ENCODE measurements around the gene RBMS1.

The RBMS1 gene, protein sequence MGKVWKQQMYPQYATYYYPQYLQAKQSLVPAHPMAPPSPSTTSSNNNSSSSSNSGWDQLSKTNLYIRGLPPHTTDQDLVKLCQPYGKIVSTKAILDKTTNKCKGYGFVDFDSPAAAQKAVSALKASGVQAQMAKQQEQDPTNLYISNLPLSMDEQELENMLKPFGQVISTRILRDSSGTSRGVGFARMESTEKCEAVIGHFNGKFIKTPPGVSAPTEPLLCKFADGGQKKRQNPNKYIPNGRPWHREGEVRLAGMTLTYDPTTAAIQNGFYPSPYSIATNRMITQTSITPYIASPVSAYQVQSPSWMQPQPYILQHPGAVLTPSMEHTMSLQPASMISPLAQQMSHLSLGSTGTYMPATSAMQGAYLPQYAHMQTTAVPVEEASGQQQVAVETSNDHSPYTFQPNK

DNA sequence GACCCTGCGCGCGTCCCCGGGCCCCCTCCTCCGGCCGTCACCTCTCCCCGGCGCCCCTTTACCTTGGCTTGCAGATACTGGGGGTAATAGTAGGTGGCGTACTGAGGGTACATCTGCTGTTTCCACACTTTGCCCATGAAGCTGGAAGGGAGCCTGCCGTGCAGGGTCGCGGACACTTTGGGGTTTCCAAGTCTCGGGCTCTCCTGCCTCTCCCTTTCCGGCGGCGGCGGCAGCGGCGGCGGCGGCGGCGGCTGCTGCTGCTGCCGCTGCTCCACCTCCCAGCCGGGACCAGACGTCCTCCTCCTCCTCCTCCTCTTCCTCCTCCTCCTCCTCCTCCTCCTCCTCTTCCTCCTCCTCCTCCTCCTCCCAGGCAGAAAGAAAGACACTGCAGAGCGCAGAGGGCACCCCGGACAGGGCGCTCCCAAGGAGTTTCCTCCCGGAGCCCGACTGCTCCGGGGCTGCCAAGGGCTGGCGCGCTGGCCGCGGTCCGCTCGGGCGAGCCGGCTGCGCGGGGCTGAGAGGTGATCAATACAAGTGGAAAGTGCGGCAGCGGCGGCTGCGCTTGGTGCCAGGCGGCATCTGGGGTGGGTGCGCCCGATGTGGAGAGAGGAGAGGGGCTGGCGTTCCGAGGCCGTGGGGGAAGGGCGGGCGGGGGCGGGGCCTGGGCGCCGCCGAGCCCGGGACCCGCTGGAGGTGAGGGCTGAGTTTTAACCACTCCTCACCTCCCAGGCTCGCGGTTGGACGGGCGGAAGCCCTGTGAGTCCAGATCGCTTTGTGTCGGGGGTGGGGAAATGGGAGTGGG, at the start of gene RBMS1:
RBMS1 (minus strand) TSS at position 581 of the 802 bp plus-strand sequence; CDS start at position 137, 444 bp downstream.
- peak within 1 kb of the TSS; percentile 89 to 90 for H3K4me3 Mint-ChIP-seq
- no peaks in the 10 kb centered on the region for H3K9me3 Mint-ChIP-seq
- H3K27ac Mint-ChIP-seq, result peak within 1 kb of the TSS; percentile 94 to 96
- H3K27me3 Mint-ChIP-seq, result no peaks in the 10 kb centered on the region
- H3K4me1 Mint-ChIP-seq, result peaks cover 45% of the 10 kb centered on the region
- ATAC-seq (peak; percentile 52), DNase-seq (peak; percentile 53 to 62)

- H3K27ac Mint-ChIP-seq, result no peak overlapping the region
- H3K9me3 Mint-ChIP-seq, result peaks cover 0 to 4% of the 10 kb centered on the region in 2 donors
- H3K4me3 Mint-ChIP-seq, result no peak overlapping the region
- DNase-seq (no peak), ATAC-seq (no peak)
- no peaks in the 10 kb centered on the region for H3K4me1 Mint-ChIP-seq
- H3K27me3 Mint-ChIP-seq, result no peaks in the 10 kb centered on the region
These were observed 48.1 kb upstream of the RBMS1 start for GRCh38 chr2:160541745-160542144.

DNA sequence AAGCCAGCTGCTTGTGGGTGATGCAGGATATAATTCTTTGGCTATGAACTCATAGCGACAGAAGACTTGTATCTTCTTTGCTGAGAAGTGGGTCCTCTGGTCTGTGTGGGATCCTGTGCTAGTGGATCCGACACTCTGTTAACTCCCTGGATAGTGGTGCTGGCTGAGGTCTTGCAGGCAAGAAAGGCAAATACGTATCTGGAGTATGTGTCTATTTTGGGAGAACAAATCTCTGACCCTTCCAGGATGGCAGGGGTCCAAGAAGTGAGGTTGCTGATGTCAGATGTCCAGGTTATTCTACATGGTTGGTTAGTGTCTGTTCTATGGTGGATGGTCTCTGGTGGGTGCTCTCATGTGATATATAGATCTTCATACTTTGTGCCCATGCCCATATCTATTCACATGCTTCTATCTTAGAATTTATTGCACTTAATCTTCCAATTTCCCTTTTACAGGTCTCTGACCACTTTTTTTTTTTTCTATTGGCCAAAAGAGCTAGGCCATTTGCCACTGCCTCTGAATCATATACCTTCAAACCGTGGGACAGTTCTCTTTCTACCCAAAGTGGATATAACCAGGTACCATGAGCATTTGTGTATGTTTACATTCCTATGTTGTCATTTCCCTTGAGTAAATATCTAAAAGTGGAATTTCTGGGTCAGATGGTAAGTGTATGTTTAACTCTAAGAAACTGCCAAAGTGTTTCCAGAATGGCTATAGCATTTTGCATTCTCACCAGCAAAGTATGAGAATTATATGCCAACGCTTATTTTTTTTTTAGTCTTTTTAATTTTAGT, 45.1 kb upstream of the RBMS1 start:
- no peaks in the 10 kb centered on the region for H3K4me1 Mint-ChIP-seq
- no peaks in the 10 kb centered on the region for H3K9me3 Mint-ChIP-seq
- no peak overlapping the region for H3K4me3 Mint-ChIP-seq
- no peaks in the 10 kb centered on the region for H3K27me3 Mint-ChIP-seq
- no peak overlapping the region for H3K27ac Mint-ChIP-seq
- ATAC-seq, result no peak
- DNase-seq, result no peak

DNA sequence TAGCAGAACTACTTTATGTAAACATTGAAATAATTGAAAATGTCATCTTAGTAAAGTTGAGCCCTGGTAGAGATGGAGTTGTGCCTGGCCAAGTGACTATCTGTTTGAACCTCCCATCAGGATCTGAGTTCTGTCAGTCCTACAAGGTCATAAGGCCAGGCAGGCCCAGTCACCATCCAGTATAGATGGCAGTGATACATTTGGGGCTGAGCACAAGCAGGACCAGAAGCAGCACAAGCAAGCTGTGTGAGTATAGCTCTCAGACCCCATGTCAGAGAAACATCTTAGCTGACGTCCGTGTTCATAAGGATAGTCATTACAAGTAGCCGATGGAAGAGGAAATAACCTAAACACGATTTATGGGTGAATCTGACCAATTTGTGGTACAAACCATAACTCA, 44.5 kb upstream of the RBMS1 start:
- H3K27ac Mint-ChIP-seq, result no peak overlapping the region
- H3K4me3 Mint-ChIP-seq, result no peak overlapping the region
- no peaks in the 10 kb centered on the region for H3K4me1 Mint-ChIP-seq
- H3K27me3 Mint-ChIP-seq, result no peaks in the 10 kb centered on the region
- ATAC-seq, result no peak
- no peaks in the 10 kb centered on the region for H3K9me3 Mint-ChIP-seq
- no peak for DNase-seq

GRCh38 chr2:160534996-160535395, 41.4 kb upstream of the RBMS1 start:
- DNase-seq, result no peak
- Mint-ChIP-seq H3K27me3 (no peaks in the 10 kb centered on the region), H3K4me1 (no peaks in the 10 kb centered on the region)

DNA sequence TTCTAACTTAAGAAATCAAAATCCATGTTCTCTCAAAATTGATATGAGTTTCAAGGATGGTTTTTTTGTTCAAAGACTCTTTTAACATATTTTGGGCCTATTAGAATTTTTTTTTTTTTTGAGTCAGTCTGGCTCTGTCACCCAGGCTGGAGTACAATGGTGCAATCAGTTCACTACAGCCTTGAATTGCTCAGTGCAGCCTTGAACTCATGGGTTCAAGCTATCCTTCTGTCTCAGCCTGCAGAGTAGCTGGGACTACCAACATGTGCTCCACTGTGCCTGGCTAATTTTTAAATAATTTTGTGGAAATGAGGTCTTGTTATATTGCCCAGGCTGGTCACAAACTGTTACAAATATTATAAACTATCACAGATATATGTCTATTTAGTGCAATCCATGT, 40.6 kb upstream of the RBMS1 start:
- no peak for DNase-seq
- Mint-ChIP-seq H3K9me3 (no peaks in the 10 kb centered on the region), H3K4me3 (no peak overlapping the region), H3K27me3 (no peaks in the 10 kb centered on the region), H3K27ac (no peak overlapping the region), H3K4me1 (no peaks in the 10 kb centered on the region)
- no peak for ATAC-seq

More at GRCh38 chr2:160534996-160535395, 41.4 kb upstream of the RBMS1 start:
- no peak for ATAC-seq
- no peak overlapping the region for H3K4me3 Mint-ChIP-seq
- H3K9me3 Mint-ChIP-seq, result no peaks in the 10 kb centered on the region
- no peak overlapping the region for H3K27ac Mint-ChIP-seq

DNA sequence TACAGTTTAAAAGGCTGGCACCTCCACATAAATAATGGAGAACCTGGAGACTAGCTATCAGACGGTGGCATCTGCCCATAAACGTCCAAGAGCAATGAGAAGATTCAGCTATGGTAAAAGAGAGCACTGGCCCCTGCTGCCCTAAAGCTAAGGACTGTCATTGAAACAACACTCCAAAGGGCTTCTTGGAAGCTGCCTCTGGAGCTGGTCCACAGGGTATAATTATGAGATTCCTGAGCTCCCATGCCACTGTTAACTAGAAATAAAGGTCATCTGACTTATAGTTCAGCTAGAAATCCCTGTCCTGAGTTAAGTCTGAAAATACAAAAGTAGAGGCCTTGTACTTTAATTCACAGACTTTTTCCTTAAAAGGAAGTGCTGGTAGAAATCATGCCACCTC, 39.9 kb upstream of the RBMS1 start:
- DNase-seq (no peak), ATAC-seq (no peak)
- Mint-ChIP-seq H3K4me1 (no peaks in the 10 kb centered on the region), H3K27ac (no peak overlapping the region), H3K4me3 (no peak overlapping the region), H3K27me3 (no peaks in the 10 kb centered on the region), H3K9me3 (no peaks in the 10 kb centered on the region)

GRCh38 chr2:160532388-160532787, 38.8 kb upstream of the RBMS1 start:
- DNase-seq, result no peak
- ATAC-seq, result no peak
- no peaks in the 10 kb centered on the region for H3K27me3 Mint-ChIP-seq
- H3K9me3 Mint-ChIP-seq, result no peaks in the 10 kb centered on the region
- H3K27ac Mint-ChIP-seq, result no peak overlapping the region
- H3K4me3 Mint-ChIP-seq, result no peak overlapping the region
- H3K4me1 Mint-ChIP-seq, result no peaks in the 10 kb centered on the region

DNA sequence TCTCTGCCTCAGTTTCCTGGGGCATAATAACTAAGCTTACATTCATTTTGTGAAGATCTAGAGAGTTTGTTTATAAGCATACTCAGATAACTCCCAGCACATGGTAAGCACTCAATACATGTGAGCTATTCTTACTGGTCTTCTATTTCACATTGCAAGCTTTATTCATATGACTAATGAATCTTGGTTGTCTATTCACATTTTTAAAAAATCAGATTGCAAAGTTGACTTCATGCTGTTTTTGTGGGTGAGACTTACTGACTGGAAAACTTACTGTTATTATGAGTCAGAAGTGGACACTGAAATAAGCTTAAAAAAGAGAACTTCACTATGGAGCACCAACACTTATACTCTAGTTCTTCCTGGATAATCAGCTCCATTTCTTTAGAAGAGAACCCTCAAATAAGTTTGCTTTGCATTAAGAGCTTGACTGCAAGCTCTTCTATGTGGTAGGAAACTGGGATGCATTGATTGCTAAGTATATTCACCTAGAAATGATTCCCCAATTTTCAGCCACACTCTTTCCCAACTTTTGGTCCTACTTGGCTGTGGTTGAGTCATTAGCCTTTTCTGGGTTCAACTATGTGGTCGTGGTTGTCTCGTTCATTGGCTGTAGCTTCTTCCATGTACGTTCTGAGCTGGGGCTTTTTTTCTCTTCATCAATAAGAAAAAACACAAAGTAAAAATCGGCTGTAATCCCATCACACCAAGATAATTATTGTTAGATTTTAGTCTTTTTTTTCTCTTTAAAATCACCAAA, 29.5 kb upstream of the RBMS1 start:
- ATAC-seq, result peak; percentile 50
- Mint-ChIP-seq H3K9me3 (no peaks in the 10 kb centered on the region), H3K27ac (no peak overlapping the region), H3K27me3 (no peaks in the 10 kb centered on the region), H3K4me3 (no peak overlapping the region), H3K4me1 (no peaks in the 10 kb centered on the region)
- no peak for DNase-seq

- H3K4me1 Mint-ChIP-seq, result peaks cover 31% of the 10 kb centered on the region
- H3K27ac Mint-ChIP-seq, result no peak overlapping the region
- H3K9me3 Mint-ChIP-seq, result no peaks in the 10 kb centered on the region
- ATAC-seq (no peak), DNase-seq (no peak)
- H3K4me3 Mint-ChIP-seq, result no peak overlapping the region
- no peaks in the 10 kb centered on the region for H3K27me3 Mint-ChIP-seq
These were observed 24.1 kb upstream of the RBMS1 start for GRCh38 chr2:160517731-160518130.

GRCh38 chr2:160516547-160517365, 23.1 kb upstream of the RBMS1 start:
- H3K27ac Mint-ChIP-seq, result peak overlapping the region; percentile 37 to 86
- H3K4me1 Mint-ChIP-seq, result peaks cover 38% of the 10 kb centered on the region
- no peaks in the 10 kb centered on the region for H3K9me3 Mint-ChIP-seq
- ATAC-seq, result peak; percentile 82
- no peaks in the 10 kb centered on the region for H3K27me3 Mint-ChIP-seq
- DNase-seq, result peak in 1 of 2 donors; percentile 9
- H3K4me3 Mint-ChIP-seq, result peak overlapping the region; percentile 14 to 41

DNA sequence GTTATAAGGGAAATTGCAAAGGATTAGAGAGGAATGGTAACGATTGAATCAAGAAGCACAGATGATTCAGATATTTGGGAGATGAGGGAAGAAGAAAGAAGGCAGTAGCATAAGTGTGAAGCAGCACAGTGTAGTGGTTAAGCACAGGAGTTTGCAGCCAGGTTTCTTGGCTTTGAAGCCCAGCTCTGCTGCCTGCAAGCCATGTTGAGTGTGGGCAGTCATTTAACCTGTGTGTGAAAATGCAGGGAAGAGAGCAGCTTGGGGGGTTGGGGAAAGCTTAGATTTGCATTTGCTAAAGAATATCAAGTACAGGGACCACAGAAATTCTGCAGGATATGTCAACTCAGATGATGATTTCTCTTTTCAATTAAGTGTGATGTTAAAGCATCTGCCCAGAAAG, 21.5 kb upstream of the RBMS1 start:
- H3K4me3 Mint-ChIP-seq, result no peak overlapping the region
- H3K9me3 Mint-ChIP-seq, result no peaks in the 10 kb centered on the region
- peaks cover 38% of the 10 kb centered on the region for H3K4me1 Mint-ChIP-seq
- ATAC-seq, result no peak
- no peaks in the 10 kb centered on the region for H3K27me3 Mint-ChIP-seq
- no peak overlapping the region for H3K27ac Mint-ChIP-seq
- DNase-seq, result no peak

GRCh38 chr2:160513120-160513519, 19.5 kb upstream of the RBMS1 start:
- no peaks in the 10 kb centered on the region for H3K9me3 Mint-ChIP-seq
- no peak for DNase-seq
- H3K4me3 Mint-ChIP-seq, result no peak overlapping the region
- no peak for ATAC-seq
- no peaks in the 10 kb centered on the region for H3K27me3 Mint-ChIP-seq
- H3K27ac Mint-ChIP-seq, result no peak overlapping the region
- peaks cover 38% of the 10 kb centered on the region for H3K4me1 Mint-ChIP-seq

DNA sequence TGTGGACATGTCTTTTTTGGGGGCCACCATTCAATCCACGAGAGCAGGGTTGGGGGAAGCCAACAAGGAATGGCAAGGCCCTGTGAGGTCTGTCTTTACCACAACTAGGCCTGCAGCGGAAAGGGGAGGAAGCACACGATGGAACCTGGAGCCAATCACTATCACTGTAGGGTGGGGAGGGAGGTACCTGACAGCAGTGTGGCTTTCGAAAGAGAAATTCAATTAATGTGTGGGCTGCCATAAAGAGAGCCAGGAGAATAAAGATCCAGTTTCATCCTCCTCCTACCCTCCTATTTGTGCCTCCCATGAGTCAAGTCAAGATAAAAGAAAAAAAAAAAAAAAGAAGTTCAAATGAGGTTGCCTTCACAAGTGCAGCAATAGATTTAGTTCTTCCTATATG, 18.9 kb upstream of the RBMS1 start:
- ATAC-seq (no peak), DNase-seq (no peak)
- peaks cover 36% of the 10 kb centered on the region for H3K4me1 Mint-ChIP-seq
- H3K9me3 Mint-ChIP-seq, result no peaks in the 10 kb centered on the region
- no peaks in the 10 kb centered on the region for H3K27me3 Mint-ChIP-seq
- no peak overlapping the region for H3K4me3 Mint-ChIP-seq
- no peak overlapping the region for H3K27ac Mint-ChIP-seq

Data from stimulated activated naive CD8-positive, alpha-beta T cell treated with anti-CD3 and anti-CD28 coated beads, Interleukin-15, amount 100 ng/mL, for 72 hours (primary cell).